PFSK-1 (cell line): ENCODE results near the gene DNM3.

Experiments
- POLR2AphosphoS5 ChIP-seq: IDR thresholded peaks from 2 replicates; pipeline ENCODE4 v1.6.1; 2012; ENCODE audit warnings: low read depth, mild to moderate bottlenecking, control low read depth, low read length, moderate library complexity
- SIN3A ChIP-seq: IDR thresholded peaks from 2 replicates; pipeline ENCODE4 v1.6.1; 2012; ENCODE audit warnings: mild to moderate bottlenecking, low read length, moderate library complexity, borderline replicate concordance; ENCODE audit not compliant: insufficient read depth
- TAF1 ChIP-seq: IDR thresholded peaks from 2 replicates; pipeline ENCODE4 v1.6.1; 2012; ENCODE audit warnings: low read length, control low read depth, borderline replicate concordance; ENCODE audit not compliant: insufficient read depth
- TF ChIP-seq, protein P1 (sequence below), 2 experiments: IDR thresholded peaks; 2 replicates each; pipeline versions ENCODE4 v1.6.1 to v1.8.0; 2011 to 2012; ENCODE audit warnings: low read depth in 2 of 2, low read length in 2 of 2, control low read depth in 1 of 2, inconsistent platforms in 1 of 2, mild to moderate bottlenecking in 1 of 2, moderate library complexity in 1 of 2; ENCODE audit not compliant: insufficient read depth in 1 of 2

DNA sequence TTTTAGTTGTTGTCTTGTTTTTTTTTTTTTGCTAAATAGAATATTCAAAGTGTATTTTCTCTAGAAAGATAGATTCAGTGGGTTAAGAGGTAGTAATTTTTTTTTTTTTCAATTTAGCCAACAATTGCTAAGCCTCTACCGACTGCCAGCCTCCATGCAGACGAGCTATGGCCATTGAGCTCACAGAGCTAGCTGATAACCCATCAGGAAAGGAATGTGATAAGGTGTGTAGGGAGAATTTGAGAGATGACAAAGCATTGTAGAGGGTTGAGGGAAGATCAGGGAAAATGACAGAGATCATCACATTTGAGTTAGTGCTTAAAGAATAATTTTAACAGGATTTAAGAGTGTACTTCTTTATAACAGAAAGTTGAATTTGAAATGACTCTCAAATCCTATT is 30.6 kb downstream of the DNM3 start:
- TF ChIP-seq POLR2AphosphoS5 (no peak), TAF1 (no peak), SIN3A (no peak)
- TF ChIP-seq, protein P1, sequence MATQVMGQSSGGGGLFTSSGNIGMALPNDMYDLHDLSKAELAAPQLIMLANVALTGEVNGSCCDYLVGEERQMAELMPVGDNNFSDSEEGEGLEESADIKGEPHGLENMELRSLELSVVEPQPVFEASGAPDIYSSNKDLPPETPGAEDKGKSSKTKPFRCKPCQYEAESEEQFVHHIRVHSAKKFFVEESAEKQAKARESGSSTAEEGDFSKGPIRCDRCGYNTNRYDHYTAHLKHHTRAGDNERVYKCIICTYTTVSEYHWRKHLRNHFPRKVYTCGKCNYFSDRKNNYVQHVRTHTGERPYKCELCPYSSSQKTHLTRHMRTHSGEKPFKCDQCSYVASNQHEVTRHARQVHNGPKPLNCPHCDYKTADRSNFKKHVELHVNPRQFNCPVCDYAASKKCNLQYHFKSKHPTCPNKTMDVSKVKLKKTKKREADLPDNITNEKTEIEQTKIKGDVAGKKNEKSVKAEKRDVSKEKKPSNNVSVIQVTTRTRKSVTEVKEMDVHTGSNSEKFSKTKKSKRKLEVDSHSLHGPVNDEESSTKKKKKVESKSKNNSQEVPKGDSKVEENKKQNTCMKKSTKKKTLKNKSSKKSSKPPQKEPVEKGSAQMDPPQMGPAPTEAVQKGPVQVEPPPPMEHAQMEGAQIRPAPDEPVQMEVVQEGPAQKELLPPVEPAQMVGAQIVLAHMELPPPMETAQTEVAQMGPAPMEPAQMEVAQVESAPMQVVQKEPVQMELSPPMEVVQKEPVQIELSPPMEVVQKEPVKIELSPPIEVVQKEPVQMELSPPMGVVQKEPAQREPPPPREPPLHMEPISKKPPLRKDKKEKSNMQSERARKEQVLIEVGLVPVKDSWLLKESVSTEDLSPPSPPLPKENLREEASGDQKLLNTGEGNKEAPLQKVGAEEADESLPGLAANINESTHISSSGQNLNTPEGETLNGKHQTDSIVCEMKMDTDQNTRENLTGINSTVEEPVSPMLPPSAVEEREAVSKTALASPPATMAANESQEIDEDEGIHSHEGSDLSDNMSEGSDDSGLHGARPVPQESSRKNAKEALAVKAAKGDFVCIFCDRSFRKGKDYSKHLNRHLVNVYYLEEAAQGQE (IDR thresholded peaks at IDR 0.05; ENCODE audit: insufficient read depth in 1 of 2, low read depth in 2 of 2, low read length in 2 of 2): no peak
